Esophagus squamous epithelium (tissue), 5 donors: ENCODE measurements around the gene CFAP77. TPM values are rescaled to one million over a fixed set of nuclear protein-coding genes. Genes with fewer than 3 reads are reported as not detected.

ENCODE experiments used
- DNase-seq: peaks from one replicate; lab custom pipeline; 2025; lab: John Stamatoyannopoulos, UW
- H3K27ac ChIP-seq, 4 donors: fragments of 200-600 bp; sonication (generic); one replicate each; pipeline ENCODE4 v1.5.1; 2016 to 2019; ENCODE audit warnings: mild to moderate bottlenecking in 1 of 4
- H3K27me3 ChIP-seq, 4 donors: fragments of 200-600 bp; sonication (generic); 1 replicate in 3 of 4; 2 replicates in 1 of 4; pipeline versions ENCODE4 v1.5.1 to v1.6.0; 2017 to 2021; ENCODE audit warnings: antibody characterized with exemption in 1 of 4
- H3K36me3 ChIP-seq, 3 donors: fragments of 200-600 bp; sonication (generic); one replicate each; pipeline ENCODE4 v1.5.1; 2016 to 2019
- H3K4me1 ChIP-seq, 3 donors: fragments of 200-600 bp; sonication (generic); one replicate each; pipeline ENCODE4 v1.5.1; 2017 to 2019
- H3K4me3 ChIP-seq, 4 donors: fragments of 200-600 bp; sonication (generic); 1 replicate in 3 of 4; 2 replicates in 1 of 4; pipeline ENCODE4 v1.5.1; 2016 to 2019; ENCODE audit warnings: mild to moderate bottlenecking in 2 of 4, moderate library complexity in 1 of 4
- H3K9me3 ChIP-seq, 3 donors: fragments of 200-600 bp; sonication (generic); one replicate each; pipeline ENCODE4 v1.5.1; 2016 to 2019
- CTCF ChIP-seq, 6 experiments: fragments of 450-650 bp in 4 of 6; fragments of 200-600 bp in 2 of 6; sonication (generic) in 2 of 6; IDR thresholded peaks; one replicate each; pipeline ENCODE4 v1.5.1; 2016 to 2019; ENCODE audit warnings: antibody characterized with exemption in 6 of 6, mild to moderate bottlenecking in 4 of 6, moderate library complexity in 4 of 6
- POLR2A ChIP-seq, 4 donors: fragments of 450-650 bp; IDR thresholded peaks; one replicate each; pipeline ENCODE4 v1.6.1; 2017; ENCODE audit warnings: antibody characterized with exemption in 4 of 4, mild to moderate bottlenecking in 4 of 4, moderate library complexity in 3 of 4
- WGBS, 2 donors: methylation state at CpG; one replicate each; pipeline ENCODE4 v1.1.5; 2018; 5-methylcytosine and 5-hydroxymethylcytosine counted together
- intact Hi-C: fragments of 100-400 bp; cut with DNase I; formaldehyde crosslinking; loops from one replicate; pipeline ENCODE4 v1.15.0; 2022
- total RNA-seq, 4 donors: library from RNA; depleted of rRNA; stranded (reverse); fragments of >200 nt; gene quantifications; one replicate each; pipeline ENCODE4 v1.1.0, GENCODE V29; 2016
- donor health status: DM: yes; HTN: yes; CAD: no.

The CFAP77 gene
- total RNA-seq, 4 donors from 2014 or later: not detected

- intact Hi-C loops: no loop called here
Observed at GRCh38 chr9:132595319-132595718, 185.3 kb downstream of the CFAP77 start.

DNA sequence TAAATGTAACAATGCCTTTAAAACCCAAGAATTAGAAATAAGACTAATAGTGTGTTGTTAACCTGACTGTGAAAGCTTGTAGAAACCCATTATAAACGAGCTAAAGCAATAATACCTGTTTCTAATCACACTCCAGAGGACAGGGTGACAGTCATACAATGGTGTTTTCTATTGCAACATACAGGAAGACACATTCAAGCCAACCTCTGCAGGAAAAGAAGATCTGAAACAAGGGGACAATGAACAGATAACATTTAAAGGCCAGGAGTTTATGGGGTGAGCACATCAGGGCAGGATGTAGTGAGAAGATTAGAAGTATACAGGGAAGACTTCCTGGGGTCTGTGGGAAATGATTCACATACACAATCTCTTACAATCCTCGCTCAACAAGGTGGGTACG, 186.2 kb downstream of the CFAP77 start:
- Histone ChIP-seq H3K27me3 (peaks cover 0 to 17% (median 0%) of the 10 kb centered on the region in 4 donors), H3K27ac (no peak overlapping the region), H3K4me1 (no peaks in the 10 kb centered on the region), H3K4me3 (no peak overlapping the region), H3K9me3 (no peaks in the 10 kb centered on the region), H3K36me3 (peaks cover 0 to 83% (median 13%) of the 10 kb centered on the region in 3 donors)
- intact Hi-C loops: no loop called here
- TF ChIP-seq POLR2A (IDR thresholded peaks at IDR 0.05): no peak
- no peak for TF ChIP-seq CTCF (IDR thresholded peaks at IDR 0.05)
- WGBS, 2 donors: 48 to 57% methylated on average over 3 of the region's 3 CpGs
- no peak for DNase-seq

More at GRCh38 chr9:132595319-132595718, 185.3 kb downstream of the CFAP77 start:
- Histone ChIP-seq H3K27me3 (peaks cover 0 to 26% (median under 1%) of the 10 kb centered on the region in 4 donors), H3K36me3 (peaks cover 0 to 74% (median 13%) of the 10 kb centered on the region in 3 donors), H3K4me1 (peaks cover 0 to 6% (median 4%) of the 10 kb centered on the region in 3 donors), H3K4me3 (no peak overlapping the region), H3K9me3 (no peaks in the 10 kb centered on the region), H3K27ac (no peak overlapping the region)
- WGBS, 2 donors: 82 to 91% methylated on average over 5 to 6 of the region's 6 CpGs
- TF ChIP-seq CTCF (IDR thresholded peaks at IDR 0.05) (no peak), POLR2A (IDR thresholded peaks at IDR 0.05) (no peak)
- DNase-seq: no peak

- Histone ChIP-seq H3K4me1 (no peaks in the 10 kb centered on the region), H3K27ac (no peak overlapping the region), H3K4me3 (no peak overlapping the region), H3K36me3 (peaks cover 0 to 93% (median 13%) of the 10 kb centered on the region in 3 donors), H3K27me3 (peaks cover 0 to 7% (median 0%) of the 10 kb centered on the region in 4 donors), H3K9me3 (no peaks in the 10 kb centered on the region)
- 88 to 93% methylated on average over 9 to 10 of the region's 16 CpGs for WGBS, 2 donors
- intact Hi-C loops: no loop called here
- TF ChIP-seq POLR2A (IDR thresholded peaks at IDR 0.05) (no peak), CTCF (IDR thresholded peaks at IDR 0.05) (no peak)
- no peak for DNase-seq
Observed at GRCh38 chr9:132597073-132597775, 187.2 kb downstream of the CFAP77 start.

GRCh38 chr9:132600326-132600984, 190.4 kb downstream of the CFAP77 start:
- H3K9me3 ChIP-seq: no peaks in the 10 kb centered on the region
- H3K27ac ChIP-seq: no peak overlapping the region
- 94 to 97% methylated on average over 11 of the region's 12 CpGs for WGBS, 2 donors
- no peak for DNase-seq
- intact Hi-C loops: no loop called here
- no peak overlapping the region for H3K4me3 ChIP-seq
- no peak for TF ChIP-seq POLR2A (IDR thresholded peaks at IDR 0.05)
- H3K27me3 ChIP-seq: no peaks in the 10 kb centered on the region
- H3K36me3 ChIP-seq: peaks cover 0 to 99% (median 5%) of the 10 kb centered on the region in 3 donors
- no peaks in the 10 kb centered on the region for H3K4me1 ChIP-seq

GRCh38 chr9:132602207-132602606, 192.2 kb downstream of the CFAP77 start:
- DNase-seq: no peak
- TF ChIP-seq POLR2A (IDR thresholded peaks at IDR 0.05) (no peak), CTCF (IDR thresholded peaks at IDR 0.05) (no peak)
- intact Hi-C loops: no loop called here
- H3K27ac ChIP-seq: no peak overlapping the region
- no peaks in the 10 kb centered on the region for H3K27me3 ChIP-seq
- peaks cover 0 to 99% (median 10%) of the 10 kb centered on the region in 3 donors for H3K36me3 ChIP-seq
- WGBS, 2 donors: 66 to 83% methylated on average over 3 of the region's 3 CpGs
- no peak overlapping the region for H3K4me3 ChIP-seq
- no peaks in the 10 kb centered on the region for H3K9me3 ChIP-seq
- H3K4me1 ChIP-seq: no peaks in the 10 kb centered on the region
